ENCODE data around the gene IRX6. TPM values are rescaled to one million over a fixed set of nuclear protein-coding genes. Genes with fewer than 3 reads are reported as not detected.

Gene IRX6
- polyA plus RNA-seq, 3 donors: not detected

DNA sequence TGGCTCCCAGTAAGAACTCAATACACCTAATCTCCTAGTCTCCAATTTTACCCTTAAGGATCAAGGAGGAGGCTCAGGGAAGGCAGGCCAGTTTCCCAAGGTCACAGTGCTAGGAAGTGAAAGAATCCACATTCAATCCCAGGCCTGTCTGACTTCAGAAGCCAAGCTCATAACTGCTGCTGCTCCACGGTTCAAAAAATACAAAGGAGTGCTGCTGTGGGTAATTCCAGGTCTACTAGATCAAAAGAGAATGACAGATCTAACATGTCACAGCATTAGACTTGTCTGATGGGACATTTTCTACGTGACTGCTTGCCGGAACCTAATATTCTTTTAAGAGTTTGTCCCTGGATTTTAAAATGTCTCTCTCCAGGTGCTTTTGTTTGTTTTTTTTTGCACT is 48.8 kb upstream of the IRX6 start:
- whole genome bisulfite sequencing (ENCODE audit: insufficient coverage): 96% methylated on average over 3 of the region's 3 CpGs
- TF ChIP-seq, protein P1, sequence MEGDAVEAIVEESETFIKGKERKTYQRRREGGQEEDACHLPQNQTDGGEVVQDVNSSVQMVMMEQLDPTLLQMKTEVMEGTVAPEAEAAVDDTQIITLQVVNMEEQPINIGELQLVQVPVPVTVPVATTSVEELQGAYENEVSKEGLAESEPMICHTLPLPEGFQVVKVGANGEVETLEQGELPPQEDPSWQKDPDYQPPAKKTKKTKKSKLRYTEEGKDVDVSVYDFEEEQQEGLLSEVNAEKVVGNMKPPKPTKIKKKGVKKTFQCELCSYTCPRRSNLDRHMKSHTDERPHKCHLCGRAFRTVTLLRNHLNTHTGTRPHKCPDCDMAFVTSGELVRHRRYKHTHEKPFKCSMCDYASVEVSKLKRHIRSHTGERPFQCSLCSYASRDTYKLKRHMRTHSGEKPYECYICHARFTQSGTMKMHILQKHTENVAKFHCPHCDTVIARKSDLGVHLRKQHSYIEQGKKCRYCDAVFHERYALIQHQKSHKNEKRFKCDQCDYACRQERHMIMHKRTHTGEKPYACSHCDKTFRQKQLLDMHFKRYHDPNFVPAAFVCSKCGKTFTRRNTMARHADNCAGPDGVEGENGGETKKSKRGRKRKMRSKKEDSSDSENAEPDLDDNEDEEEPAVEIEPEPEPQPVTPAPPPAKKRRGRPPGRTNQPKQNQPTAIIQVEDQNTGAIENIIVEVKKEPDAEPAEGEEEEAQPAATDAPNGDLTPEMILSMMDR (IDR thresholded peaks at IDR 0.05): no peak
- H3K27ac ChIP-seq (ENCODE audit: low read depth in 1 of 2, low read length in 2 of 2): no peak overlapping the region

DNA sequence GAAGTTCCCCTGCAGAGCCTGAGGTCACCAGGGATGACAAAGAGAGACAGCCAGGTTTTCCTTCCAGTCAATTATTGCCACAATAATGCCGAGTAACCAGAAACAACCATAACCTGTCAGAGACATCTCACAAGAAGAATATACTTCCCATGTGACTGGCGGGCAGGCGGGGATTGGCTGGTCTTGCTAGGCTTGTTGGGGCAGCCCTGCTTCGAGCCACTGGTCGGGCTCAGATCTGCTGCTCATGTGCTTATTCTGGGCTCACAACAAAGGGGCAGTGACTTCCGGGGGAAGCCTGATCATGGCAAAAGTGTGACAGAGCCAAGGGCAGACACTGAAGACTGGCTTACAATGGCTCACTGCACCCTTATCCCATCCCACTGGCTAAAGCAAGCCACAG is 48.1 kb upstream of the IRX6 start:
- Mint-ChIP-seq H3K4me3 (no peak overlapping the region), H3K36me3 (no peaks in the 10 kb centered on the region), H3K9me3 (no peaks in the 10 kb centered on the region), H3K27ac (no peak overlapping the region), H3K4me1 (no peaks in the 10 kb centered on the region), H3K27me3 (ENCODE audit: low read depth in 3 of 3) (peaks cover 3 to 4% (median 3%) of the 10 kb centered on the region in 3 donors)
- Histone ChIP-seq H3K4me3 (replicated peaks in 1 of 3; ENCODE audit: low read depth in 2 of 3, low read length in 3 of 3) (no peak overlapping the region), H3K9me3 (replicated peaks in 1 of 2; ENCODE audit: control insufficient read depth in 1 of 2, insufficient read depth in 1 of 2, low read length in 2 of 2) (no peaks in the 10 kb centered on the region), H3K79me2 (ENCODE audit: insufficient read depth, low read length) (no peaks in the 10 kb centered on the region), H3K27me3 (ENCODE audit: control insufficient read depth in 2 of 2, insufficient read depth in 2 of 2, low read length in 2 of 2) (no peaks in the 10 kb centered on the region), H3K27ac (ENCODE audit: low read depth in 1 of 2, low read length in 2 of 2) (no peak overlapping the region), H3K4me1 (ENCODE audit: control insufficient read depth in 1 of 2, insufficient read depth in 2 of 2, low read length in 2 of 2) (no peaks in the 10 kb centered on the region), H2AFZ (ENCODE audit: insufficient read depth, low read depth, low read length, poor library complexity, severe bottlenecking) (no peak overlapping the region), H4K20me1 (ENCODE audit: insufficient read depth, low read length) (no peaks in the 10 kb centered on the region), H3K4me2 (replicated peaks; ENCODE audit: extremely low read depth, low read length, poor library complexity, severe bottlenecking) (no peak overlapping the region), H3K9ac (ENCODE audit: insufficient read depth, low read length, poor library complexity, severe bottlenecking) (no peak overlapping the region), H3K36me3 (replicated peaks in 1 of 2; ENCODE audit: control insufficient read depth in 1 of 2, insufficient read depth in 2 of 2, low read length in 2 of 2) (no peaks in the 10 kb centered on the region)
- TF ChIP-seq, protein P1 (IDR thresholded peaks at IDR 0.05): no peak
- DNase-seq: no peak
- intact Hi-C loops (cut with micrococcal nuclease): no loop called here
- WGBS (ENCODE audit: insufficient coverage): 95% methylated on average over 6 of the region's 6 CpGs

More for the DNA sequence above, 48.8 kb upstream of the IRX6 start:
- Histone ChIP-seq H3K4me2 (replicated peaks; ENCODE audit: extremely low read depth, low read length, poor library complexity, severe bottlenecking) (no peak overlapping the region), H3K36me3 (replicated peaks in 1 of 2; ENCODE audit: control insufficient read depth in 1 of 2, insufficient read depth in 2 of 2, low read length in 2 of 2) (no peaks in the 10 kb centered on the region), H4K20me1 (ENCODE audit: insufficient read depth, low read length) (no peaks in the 10 kb centered on the region), H3K4me3 (replicated peaks in 1 of 3; ENCODE audit: low read depth in 2 of 3, low read length in 3 of 3) (no peak overlapping the region), H3K27me3 (ENCODE audit: control insufficient read depth in 2 of 2, insufficient read depth in 2 of 2, low read length in 2 of 2) (no peaks in the 10 kb centered on the region), H3K4me1 (ENCODE audit: control insufficient read depth in 1 of 2, insufficient read depth in 2 of 2, low read length in 2 of 2) (no peaks in the 10 kb centered on the region), H2AFZ (ENCODE audit: insufficient read depth, low read depth, low read length, poor library complexity, severe bottlenecking) (no peak overlapping the region), H3K79me2 (ENCODE audit: insufficient read depth, low read length) (no peaks in the 10 kb centered on the region), H3K9ac (ENCODE audit: insufficient read depth, low read length, poor library complexity, severe bottlenecking) (no peak overlapping the region), H3K9me3 (replicated peaks in 1 of 2; ENCODE audit: control insufficient read depth in 1 of 2, insufficient read depth in 1 of 2, low read length in 2 of 2) (no peaks in the 10 kb centered on the region)
- Mint-ChIP-seq H3K9me3 (no peaks in the 10 kb centered on the region), H3K27ac (no peak overlapping the region), H3K4me3 (no peak overlapping the region), H3K36me3 (no peaks in the 10 kb centered on the region), H3K4me1 (no peaks in the 10 kb centered on the region), H3K27me3 (ENCODE audit: low read depth in 3 of 3) (peaks cover 1 to 4% (median 3%) of the 10 kb centered on the region in 3 donors)
- intact Hi-C loops (cut with micrococcal nuclease): no loop called here
- DNase-seq: no peak
